Neuronal stem cell (in vitro differentiated cells): Measurements from ENCODE around the gene MED27.

ENCODE experiments used
- DNase-seq: peaks from one replicate; pipeline ENCODE4 v3.0.0-alpha.2; 2013; ENCODE audit warnings: low spot score
- H2AFZ ChIP-seq: one replicate; pipeline ENCODE4 v1.6.1; 2013; ENCODE audit warnings: mild to moderate bottlenecking, low read length, inconsistent platforms
- H2AK5ac ChIP-seq: 2 replicates; pipeline ENCODE4 v1.6.1; 2013; ENCODE audit warnings: low read depth, mild to moderate bottlenecking, inconsistent platforms, low read length, moderate library complexity, mixed read lengths
- H2BK120ac ChIP-seq: 2 replicates; pipeline ENCODE4 v1.6.1; 2013; ENCODE audit warnings: low read depth, mild to moderate bottlenecking, inconsistent platforms, low read length, moderate library complexity, mixed read lengths
- H2BK12ac ChIP-seq: one replicate; pipeline ENCODE4 v1.6.1; 2013; ENCODE audit warnings: low read length, inconsistent platforms
- H2BK15ac ChIP-seq: 2 replicates; pipeline ENCODE4 v1.6.1; 2013; ENCODE audit warnings: mild to moderate bottlenecking, low read length, inconsistent platforms, mixed read lengths
- H2BK5ac ChIP-seq: one replicate; pipeline ENCODE4 v1.6.1; 2013; ENCODE audit warnings: inconsistent platforms, mild to moderate bottlenecking, low read length, moderate library complexity
- H3K14ac ChIP-seq: one replicate; pipeline ENCODE4 v1.6.1; 2013; ENCODE audit warnings: low read length, inconsistent platforms
- H3K18ac ChIP-seq: 2 replicates; pipeline ENCODE4 v1.6.1; 2013; ENCODE audit warnings: low read length, inconsistent platforms
- H3K23ac ChIP-seq: 2 replicates; pipeline ENCODE4 v1.6.1; 2013; ENCODE audit warnings: low read depth, mild to moderate bottlenecking, mixed read lengths, low read length, inconsistent platforms; ENCODE audit not compliant: poor library complexity
- H3K27ac ChIP-seq: replicated peaks from 3 replicates; pipeline ENCODE4 v1.5.1; 2013; ENCODE audit warnings: low read length, inconsistent platforms
- H3K27me3 ChIP-seq, 3 experiments: 2 replicates each; pipeline ENCODE4 v1.6.1; 2013; ENCODE audit warnings: low read length in 3 of 3, mild to moderate bottlenecking in 2 of 3, inconsistent platforms in 1 of 3, low read depth in 1 of 3, mixed read lengths in 1 of 3, moderate library complexity in 1 of 3; ENCODE audit not compliant: control insufficient read depth in 3 of 3, insufficient read depth in 3 of 3
- H3K36me3 ChIP-seq, 2 donors: replicated peaks in 1 of 2; 2 replicates each; pipeline ENCODE4 v1.6.1; 2013; ENCODE audit warnings: low read length in 2 of 2; ENCODE audit not compliant: control insufficient read depth in 2 of 2, insufficient read depth in 2 of 2
- H3K4ac ChIP-seq: 2 replicates; pipeline ENCODE4 v1.6.1; 2013; ENCODE audit warnings: inconsistent platforms, mild to moderate bottlenecking, low read length, moderate library complexity
- H3K4me1 ChIP-seq, 2 donors: 1 replicate in 1 of 2; 2 replicates in 1 of 2; pipeline ENCODE4 v1.6.1; 2013; ENCODE audit warnings: low read length in 2 of 2, low read depth in 1 of 2; ENCODE audit not compliant: control insufficient read depth in 2 of 2, insufficient read depth in 1 of 2
- H3K4me2 ChIP-seq: one replicate; pipeline ENCODE4 v1.6.1; 2013; ENCODE audit warnings: mild to moderate bottlenecking, low read length, inconsistent platforms; ENCODE audit not compliant: insufficient read depth, poor library complexity, severe bottlenecking
- H3K4me3 ChIP-seq, 2 donors: 2 replicates each; pipeline ENCODE4 v1.5.1; 2013; ENCODE audit warnings: low read length in 2 of 2, mild to moderate bottlenecking in 2 of 2, inconsistent platforms in 1 of 2, moderate library complexity in 1 of 2
- H3K79me1 ChIP-seq: one replicate; pipeline ENCODE4 v1.6.1; 2013; ENCODE audit warnings: low read depth, mild to moderate bottlenecking, inconsistent platforms, low read length, moderate library complexity
- H3K9ac ChIP-seq: one replicate; pipeline ENCODE4 v1.6.1; 2013; ENCODE audit warnings: mild to moderate bottlenecking, low read depth, low read length, inconsistent platforms; ENCODE audit not compliant: poor library complexity
- H3K9me3 ChIP-seq, 2 donors: replicated peaks in 1 of 2; 2 replicates each; pipeline versions ENCODE3 to v1.6.1; 2013; ENCODE audit warnings: low read length in 2 of 2, mild to moderate bottlenecking in 2 of 2, inconsistent platforms in 1 of 2, low read depth in 1 of 2, mixed read lengths in 1 of 2, moderate library complexity in 1 of 2; ENCODE audit not compliant: control insufficient read depth in 2 of 2, insufficient read depth in 1 of 2
- H4K8ac ChIP-seq: one replicate; pipeline ENCODE4 v1.6.1; 2013; ENCODE audit warnings: low read depth, mild to moderate bottlenecking, inconsistent platforms, low read length, moderate library complexity
- H4K91ac ChIP-seq: one replicate; pipeline ENCODE4 v1.6.1; 2013; ENCODE audit warnings: low read length, low read depth, mild to moderate bottlenecking, inconsistent platforms; ENCODE audit not compliant: poor library complexity
- WGBS, 2 donors: extraction: QIAGEN DNeasy Blood & Tissue Kit; methylation state at CpG; one replicate each; pipeline ENCODE4 v1.1.7; 2013; ENCODE audit warnings: missing lambda C conversion rate in 2 of 2, mixed read lengths in 1 of 2; ENCODE audit not compliant: insufficient read length in 2 of 2, insufficient replicate concordance in 1 of 2; ENCODE audit errors: extremely low coverage in 2 of 2; 5-methylcytosine and 5-hydroxymethylcytosine counted together

Gene MED27

GRCh38 chr9:132044176-132044875, 35.3 kb downstream of the MED27 start:
- H3K23ac ChIP-seq: no peak overlapping the region
- no peak overlapping the region for H2AFZ ChIP-seq
- no peak overlapping the region for H3K14ac ChIP-seq
- H3K4me2 ChIP-seq: no peak overlapping the region
- no peaks in the 10 kb centered on the region for H3K27me3 ChIP-seq
- H2BK120ac ChIP-seq: no peak overlapping the region
- H2BK12ac ChIP-seq: no peak overlapping the region
- no peak overlapping the region for H4K91ac ChIP-seq
- H3K79me1 ChIP-seq: no peaks in the 10 kb centered on the region
- no peak overlapping the region for H3K4ac ChIP-seq
- H3K4me1 ChIP-seq: no peaks in the 10 kb centered on the region
- H3K36me3 ChIP-seq: no peaks in the 10 kb centered on the region
- no peak overlapping the region for H3K27ac ChIP-seq
- no peak for DNase-seq
- H3K9me3 ChIP-seq: no peaks in the 10 kb centered on the region
- no peak overlapping the region for H3K9ac ChIP-seq
- H2BK15ac ChIP-seq: no peak overlapping the region
- H2BK5ac ChIP-seq: no peak overlapping the region
- H2AK5ac ChIP-seq: no peak overlapping the region
- H4K8ac ChIP-seq: no peak overlapping the region
- H3K18ac ChIP-seq: no peak overlapping the region
- whole genome bisulfite sequencing, 2 donors: no CpG with 5 or more reads among the region's 8 CpGs
- H3K4me3 ChIP-seq: no peak overlapping the region

- DNase-seq: no peak
- Histone ChIP-seq H2AFZ (no peak overlapping the region), H3K9me3 (no peaks in the 10 kb centered on the region), H4K91ac (no peak overlapping the region), H3K27me3 (no peaks in the 10 kb centered on the region), H2BK12ac (no peak overlapping the region), H3K36me3 (no peaks in the 10 kb centered on the region), H3K79me1 (no peaks in the 10 kb centered on the region), H2AK5ac (no peak overlapping the region), H3K27ac (no peak overlapping the region), H3K18ac (no peak overlapping the region), H3K4me2 (no peak overlapping the region), H3K4me3 (no peak overlapping the region), H3K4ac (no peak overlapping the region), H3K23ac (no peak overlapping the region), H2BK120ac (no peak overlapping the region), H3K9ac (no peak overlapping the region), H2BK5ac (no peak overlapping the region), H3K14ac (no peak overlapping the region), H3K4me1 (no peaks in the 10 kb centered on the region), H2BK15ac (no peak overlapping the region), H4K8ac (no peak overlapping the region)
- WGBS, 2 donors: no CpG with 5 or more reads among the region's 3 CpGs
These were observed 36.0 kb downstream of the MED27 start for GRCh38 chr9:132043708-132044107.

- Histone ChIP-seq H2AFZ (no peak overlapping the region), H4K91ac (no peak overlapping the region), H2BK120ac (no peak overlapping the region), H3K4me2 (no peak overlapping the region), H3K14ac (no peak overlapping the region), H3K27me3 (no peaks in the 10 kb centered on the region), H2AK5ac (no peak overlapping the region), H4K8ac (no peak overlapping the region), H3K4me1 (peaks cover 0 to 6% of the 10 kb centered on the region in 2 donors), H3K4ac (no peak overlapping the region), H3K18ac (no peak overlapping the region), H3K9ac (no peak overlapping the region), H3K36me3 (no peaks in the 10 kb centered on the region), H2BK5ac (no peak overlapping the region), H2BK15ac (no peak overlapping the region), H3K9me3 (no peaks in the 10 kb centered on the region), H3K79me1 (no peaks in the 10 kb centered on the region), H3K4me3 (no peak overlapping the region), H3K23ac (no peak overlapping the region), H2BK12ac (no peak overlapping the region), H3K27ac (no peak overlapping the region)
- WGBS, 2 donors: no CpG with 5 or more reads among the region's 4 CpGs
- DNase-seq: no peak
These were observed 37.3 kb downstream of the MED27 start for GRCh38 chr9:132042324-132042723.

- no peak overlapping the region for H3K27ac ChIP-seq
- no peak for DNase-seq
- H2AK5ac ChIP-seq: no peak overlapping the region
- peak overlapping the region; percentile 21 for H3K9ac ChIP-seq
- H2BK120ac ChIP-seq: no peak overlapping the region
- no peaks in the 10 kb centered on the region for H3K9me3 ChIP-seq
- no peaks in the 10 kb centered on the region for H3K27me3 ChIP-seq
- H3K14ac ChIP-seq: no peak overlapping the region
- WGBS, 2 donors: no CpG with 5 or more reads among the region's 9 CpGs
- no peaks in the 10 kb centered on the region for H3K79me1 ChIP-seq
- no peak overlapping the region for H3K23ac ChIP-seq
- no peak overlapping the region for H3K4ac ChIP-seq
- H3K4me3 ChIP-seq: no peak overlapping the region
- H3K18ac ChIP-seq: no peak overlapping the region
- H2BK12ac ChIP-seq: no peak overlapping the region
- no peaks in the 10 kb centered on the region for H3K36me3 ChIP-seq
- H4K91ac ChIP-seq: no peak overlapping the region
- H2BK5ac ChIP-seq: no peak overlapping the region
- H3K4me2 ChIP-seq: no peak overlapping the region
- H4K8ac ChIP-seq: no peak overlapping the region
- no peak overlapping the region for H2BK15ac ChIP-seq
- H3K4me1 ChIP-seq: peaks cover 0 to 6% of the 10 kb centered on the region in 2 donors
- no peak overlapping the region for H2AFZ ChIP-seq
These were observed 37.9 kb downstream of the MED27 start for GRCh38 chr9:132041798-132042197.
